Thyroid gland (tissue), 4 donors: ENCODE data around the gene GNAI1. TPM values are rescaled to one million over a fixed set of nuclear protein-coding genes. Genes with fewer than 3 reads are reported as not detected.

ENCODE experiments used
- DNase-seq, 2 donors: peaks; one replicate each; pipeline ENCODE4 v3.0.0-alpha.2; 2019
- H3K27ac ChIP-seq, 3 donors: fragments of 200-600 bp; sonication (generic); 1 replicate in 2 of 3; 2 replicates in 1 of 3; pipeline ENCODE4 v1.5.1; 2016 to 2019; ENCODE audit warnings: mild to moderate bottlenecking in 1 of 3, moderate library complexity in 1 of 3
- H3K27me3 ChIP-seq: fragments of 200-600 bp; sonication (generic); one replicate; pipeline ENCODE4 v1.5.1; 2019
- H3K36me3 ChIP-seq, 2 donors: fragments of 200-600 bp; sonication (generic); one replicate each; pipeline ENCODE4 v1.5.1; 2016 to 2019
- H3K4me1 ChIP-seq, 2 donors: fragments of 200-600 bp; sonication (generic); one replicate each; pipeline ENCODE4 v1.5.1; 2017 to 2019
- H3K4me3 ChIP-seq, 3 donors: fragments of 200-600 bp; sonication (generic); replicated peaks in 1 of 3; 1 replicate in 2 of 3; 2 replicates in 1 of 3; pipeline ENCODE4 v1.5.1; 2016; ENCODE audit warnings: mild to moderate bottlenecking in 1 of 3
- H3K9me3 ChIP-seq: fragments of 200-600 bp; sonication (generic); one replicate; pipeline ENCODE4 v1.5.1; 2017
- POLR2A ChIP-seq, 2 donors: fragments of 450-650 bp; IDR thresholded peaks; one replicate each; pipeline ENCODE4 v1.6.1; 2017; ENCODE audit warnings: antibody characterized with exemption in 2 of 2, mild to moderate bottlenecking in 2 of 2, moderate library complexity in 1 of 2
- WGBS, 2 donors: methylation state at CpG; one replicate each; pipeline ENCODE4 v1.1.5; 2017; 5-methylcytosine and 5-hydroxymethylcytosine counted together
- intact Hi-C: fragments of 100-400 bp; cut with DNase I; formaldehyde crosslinking; loops from one replicate; pipeline ENCODE4 v1.15.1; 2023
- total RNA-seq, 4 donors: library from RNA; depleted of rRNA; stranded (reverse); fragments of >200 nt; gene quantifications; one replicate each; pipeline ENCODE4 v1.2.3, GENCODE V29; 2016
- TF ChIP-seq, protein P1 (sequence below), 6 experiments: fragments of 200-600 bp in 3 of 6; fragments of 450-650 bp in 3 of 6; sonication (generic) in 3 of 6; IDR thresholded peaks; one replicate each; pipeline ENCODE4 v1.5.1; 2016 to 2019; ENCODE audit warnings: antibody characterized with exemption in 6 of 6, mild to moderate bottlenecking in 2 of 6, inconsistent platforms in 1 of 6, moderate library complexity in 1 of 6

Gene GNAI1
- total RNA-seq = 10 to 100 TPM; 32.1 to 52.7 (median 47.4) TPM

DNA sequence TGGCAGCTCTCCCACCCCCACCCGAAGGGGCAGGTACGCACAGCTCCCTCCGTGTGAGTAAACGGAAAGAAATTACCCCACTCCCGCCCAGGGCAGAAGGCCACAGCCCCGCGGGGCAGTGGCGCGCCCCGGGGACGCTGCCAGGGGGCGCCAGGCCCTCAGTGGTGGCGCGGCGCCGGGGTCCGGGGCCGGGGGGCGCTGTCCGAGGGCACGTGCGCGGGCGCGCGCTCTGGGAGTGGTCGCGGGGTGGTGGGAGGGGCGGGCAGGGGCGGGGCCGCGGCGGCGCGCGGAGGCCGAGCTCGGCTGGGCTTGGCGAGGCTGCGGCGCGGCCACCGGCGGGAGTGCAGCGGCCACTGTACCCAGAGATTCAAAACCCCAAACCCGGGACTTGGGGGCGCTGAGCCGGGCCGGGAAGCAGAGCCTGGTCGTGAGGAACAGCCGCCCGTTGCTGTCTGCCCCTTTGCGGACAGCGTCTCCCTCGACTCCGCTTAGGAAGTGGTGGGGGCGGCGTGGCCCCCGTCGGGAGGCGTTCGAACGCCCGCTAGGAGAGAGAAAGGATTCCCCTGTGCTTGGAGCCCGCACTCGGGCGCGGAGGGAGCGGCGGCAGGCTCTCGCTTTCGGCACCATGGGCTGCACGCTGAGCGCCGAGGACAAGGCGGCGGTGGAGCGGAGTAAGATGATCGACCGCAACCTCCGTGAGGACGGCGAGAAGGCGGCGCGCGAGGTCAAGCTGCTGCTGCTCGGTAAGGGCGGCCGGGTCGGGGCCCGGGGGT, at the start of gene GNAI1:
Gene GNAI1, plus strand, starts transcription at position 296 of the 773 bp plus-strand sequence. Its CDS starts 330 bp downstream, at position 626.
- intact Hi-C loops = loop anchor here (10.0 kb wide), 2 partner anchors 150 to 260 kb away; no protein-coding TSS in a partner anchor
- peak; percentile 85 to 88 for DNase-seq

DNA sequence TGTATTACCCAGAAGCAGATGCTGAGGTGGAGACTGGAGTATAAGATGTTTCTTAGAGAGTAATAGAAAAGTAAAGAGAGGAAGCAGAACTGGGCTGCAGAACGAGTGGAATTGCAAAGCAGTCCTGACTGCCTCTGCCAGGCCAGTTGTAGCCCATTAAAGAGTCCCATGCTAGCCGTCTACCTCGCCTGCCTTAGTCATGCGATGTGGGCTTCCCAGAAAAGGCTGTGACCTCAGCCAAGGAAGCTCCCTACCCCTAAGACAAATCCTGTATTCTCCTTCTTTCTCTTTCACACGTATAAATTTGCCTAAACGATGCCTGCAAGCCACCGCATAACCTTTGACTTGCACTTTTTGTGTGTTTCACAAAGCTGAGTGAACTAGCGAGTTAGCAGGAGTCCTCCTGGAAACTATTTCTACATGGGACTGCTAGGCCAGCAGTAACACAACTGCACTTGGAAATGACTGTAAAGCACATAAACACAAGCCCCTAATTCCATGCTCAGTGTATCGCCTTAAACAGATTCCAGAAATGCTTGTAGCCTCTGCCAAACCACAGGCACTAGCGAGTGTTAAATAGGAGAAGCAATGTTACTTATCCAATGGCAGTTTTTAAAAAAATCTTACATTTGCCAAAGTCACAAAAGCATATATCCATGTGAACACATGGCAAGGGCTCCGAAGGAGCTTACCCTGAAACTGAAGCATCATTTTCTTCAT, 47.4 kb upstream of the GNAI1 start:
- TF ChIP-seq, protein P1, sequence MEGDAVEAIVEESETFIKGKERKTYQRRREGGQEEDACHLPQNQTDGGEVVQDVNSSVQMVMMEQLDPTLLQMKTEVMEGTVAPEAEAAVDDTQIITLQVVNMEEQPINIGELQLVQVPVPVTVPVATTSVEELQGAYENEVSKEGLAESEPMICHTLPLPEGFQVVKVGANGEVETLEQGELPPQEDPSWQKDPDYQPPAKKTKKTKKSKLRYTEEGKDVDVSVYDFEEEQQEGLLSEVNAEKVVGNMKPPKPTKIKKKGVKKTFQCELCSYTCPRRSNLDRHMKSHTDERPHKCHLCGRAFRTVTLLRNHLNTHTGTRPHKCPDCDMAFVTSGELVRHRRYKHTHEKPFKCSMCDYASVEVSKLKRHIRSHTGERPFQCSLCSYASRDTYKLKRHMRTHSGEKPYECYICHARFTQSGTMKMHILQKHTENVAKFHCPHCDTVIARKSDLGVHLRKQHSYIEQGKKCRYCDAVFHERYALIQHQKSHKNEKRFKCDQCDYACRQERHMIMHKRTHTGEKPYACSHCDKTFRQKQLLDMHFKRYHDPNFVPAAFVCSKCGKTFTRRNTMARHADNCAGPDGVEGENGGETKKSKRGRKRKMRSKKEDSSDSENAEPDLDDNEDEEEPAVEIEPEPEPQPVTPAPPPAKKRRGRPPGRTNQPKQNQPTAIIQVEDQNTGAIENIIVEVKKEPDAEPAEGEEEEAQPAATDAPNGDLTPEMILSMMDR (IDR thresholded peaks at IDR 0.05) = no peak
- no peak for TF ChIP-seq POLR2A (IDR thresholded peaks at IDR 0.05)
- WGBS, 2 donors = 84 to 89% methylated on average over 11 of the region's 11 CpGs
- intact Hi-C loops = no loop called here
- Histone ChIP-seq H3K4me3 (no peak overlapping the region), H3K4me1 (no peaks in the 10 kb centered on the region), H3K27me3 (no peaks in the 10 kb centered on the region), H3K36me3 (no peaks in the 10 kb centered on the region), H3K9me3 (no peaks in the 10 kb centered on the region), H3K27ac (no peak overlapping the region)
- DNase-seq = no peak

More for the DNA sequence above, at the start of gene GNAI1:
- Histone ChIP-seq H3K9me3 (no peaks in the 10 kb centered on the region), H3K27ac (peak within 1 kb of the TSS; percentile 87 to 96 (median 94)), H3K27me3 (no peaks in the 10 kb centered on the region), H3K4me1 (peaks cover 8 to 17% of the 10 kb centered on the region in 2 donors), H3K36me3 (no peaks in the 10 kb centered on the region), H3K4me3 (peak within 1 kb of the TSS; percentile 81 to 92 (median 92))
- 0% methylated on average over 10 to 30 of the region's 92 CpGs for WGBS, 2 donors
- TF ChIP-seq, protein P1 (IDR thresholded peaks at IDR 0.05) = peak in 3 of 6 experiments; percentile 60 to 68 (median 63)
- TF ChIP-seq POLR2A (IDR thresholded peaks at IDR 0.05) = peak; percentile 73 to 85

DNA sequence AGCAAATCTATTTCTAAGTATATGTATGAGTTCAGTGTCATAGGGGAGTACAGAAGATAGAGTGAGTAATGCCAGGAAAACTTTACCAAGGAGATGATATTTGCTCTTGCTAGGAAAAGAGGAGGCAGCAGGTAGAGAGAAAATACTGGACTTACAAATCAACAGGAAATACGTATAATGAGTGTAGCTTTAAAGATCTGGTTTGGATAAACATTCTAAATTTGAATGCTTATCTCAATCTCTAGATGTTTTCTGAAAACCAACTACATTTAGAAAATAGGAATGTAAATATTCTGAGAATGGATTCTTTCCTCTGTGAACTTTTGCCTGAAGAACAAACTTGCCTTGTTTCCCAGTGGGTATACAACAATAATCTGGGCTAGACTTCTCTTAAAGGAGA, 46.9 kb upstream of the GNAI1 start:
- TF ChIP-seq, protein P1 (IDR thresholded peaks at IDR 0.05) = no peak
- TF ChIP-seq POLR2A (IDR thresholded peaks at IDR 0.05) = no peak
- Histone ChIP-seq H3K4me1 (no peaks in the 10 kb centered on the region), H3K4me3 (no peak overlapping the region), H3K36me3 (no peaks in the 10 kb centered on the region), H3K27me3 (no peaks in the 10 kb centered on the region), H3K9me3 (no peaks in the 10 kb centered on the region), H3K27ac (no peak overlapping the region)
- DNase-seq = no peak
- WGBS, 2 donors = 75 to 77% methylated on average over 1 of the region's 1 CpG
- intact Hi-C loops = no loop called here

DNA sequence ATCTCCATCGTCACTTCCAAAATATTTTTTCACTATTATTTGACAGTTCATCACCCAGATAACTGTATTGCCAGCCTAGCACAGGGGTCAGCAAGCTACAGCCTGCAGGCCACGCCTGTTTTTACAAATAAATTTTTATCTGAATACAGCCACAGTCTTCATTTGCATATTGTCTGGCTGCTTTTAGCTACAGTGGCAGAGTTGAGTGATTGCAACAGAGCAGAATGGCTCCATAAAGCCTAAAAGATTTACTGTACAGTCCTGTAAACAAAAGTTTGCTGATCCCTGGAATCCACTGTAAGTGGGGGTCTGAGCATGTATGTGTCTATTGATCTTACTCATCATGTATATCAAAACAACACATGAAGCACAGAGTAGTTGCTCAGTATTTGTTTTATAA, 45.9 kb upstream of the GNAI1 start:
- Histone ChIP-seq H3K9me3 (no peaks in the 10 kb centered on the region), H3K27ac (no peak overlapping the region), H3K4me1 (no peaks in the 10 kb centered on the region), H3K4me3 (no peak overlapping the region), H3K36me3 (no peaks in the 10 kb centered on the region), H3K27me3 (no peaks in the 10 kb centered on the region)
- no peak for TF ChIP-seq POLR2A (IDR thresholded peaks at IDR 0.05)
- TF ChIP-seq, protein P1 (IDR thresholded peaks at IDR 0.05) = no peak
- intact Hi-C loops = no loop called here
- 73 to 74% methylated on average over 2 of the region's 2 CpGs for WGBS, 2 donors
- DNase-seq = no peak

DNA sequence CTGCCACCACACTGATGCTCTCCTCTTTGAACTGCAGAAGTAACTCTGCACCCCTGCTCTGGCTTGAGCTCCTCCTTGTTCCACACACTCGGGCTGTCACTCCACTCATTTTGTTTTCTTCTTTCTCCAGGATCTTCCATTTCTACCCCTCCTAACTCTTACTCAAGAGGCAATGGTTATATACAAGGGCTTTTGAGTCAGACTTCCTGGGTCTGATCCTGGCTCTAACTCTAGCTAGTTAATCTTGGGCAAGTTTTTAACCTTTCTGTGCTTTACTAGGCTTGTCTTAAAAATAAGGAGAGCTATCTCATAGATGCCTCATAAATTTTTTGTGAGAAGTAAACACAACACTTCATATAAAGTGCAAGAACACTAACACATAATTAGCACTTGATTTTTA, 45.3 kb upstream of the GNAI1 start:
- no peaks in the 10 kb centered on the region for H3K36me3 ChIP-seq
- H3K4me1 ChIP-seq = no peaks in the 10 kb centered on the region
- no peak overlapping the region for H3K27ac ChIP-seq
- TF ChIP-seq POLR2A (IDR thresholded peaks at IDR 0.05) = no peak
- TF ChIP-seq, protein P1 (IDR thresholded peaks at IDR 0.05) = no peak
- no peak overlapping the region for H3K4me3 ChIP-seq
- DNase-seq = no peak
- no peaks in the 10 kb centered on the region for H3K9me3 ChIP-seq
- intact Hi-C loops = no loop called here
- WGBS, 2 donors = 47 to 67% methylated on average over 1 of the region's 1 CpG
- no peaks in the 10 kb centered on the region for H3K27me3 ChIP-seq
